Caco-2 (cell line): ENCODE measurements around the gene RASSF4. TPM values are rescaled to one million over a fixed set of nuclear protein-coding genes. Genes with fewer than 3 reads are reported as not detected.

Experiments
- BruUV-seq: library from RNA; stranded (reverse); fragments of 400-500 nt; replicated peaks from 2 replicates; lab custom pipeline; 2021; lab: Mats Ljungman, UMichigan
- CTCF ChIA-PET: fragments of 300-600 bp; sonication (Branson Sonifier 250); formaldehyde crosslinking; loops from one replicate; lab custom pipeline; 2022; ENCODE audit warnings: antibody characterized with exemption; lab: Charles Lee
- POLR2A ChIA-PET: fragments of 300-600 bp; sonication (Branson Sonifier 250); formaldehyde crosslinking; loops from one replicate; lab custom pipeline; 2022; ENCODE audit warnings: antibody characterized with exemption; lab: Charles Lee
- DNase-seq, 2 experiments: peaks; one replicate each; pipeline versions ENCODE4 v3.0.0 to v3.0.0-alpha.2; 2020 to 2022
- H3K27me3 ChIP-seq: replicated peaks from 2 replicates; pipeline ENCODE4 v1.6.0; 2011; ENCODE audit warnings: low read length; ENCODE audit not compliant: control insufficient read depth, insufficient read depth
- H3K36me3 ChIP-seq: 2 replicates; pipeline ENCODE4 v1.5.1; 2011; ENCODE audit warnings: low read length; ENCODE audit not compliant: control insufficient read depth, insufficient read depth
- H3K4me1 ChIP-seq: fragments of 250-450 bp; sonication (Bioruptor Pico); 2 replicates; pipeline ENCODE4 v1.5.1; 2020; ENCODE audit warnings: mild to moderate bottlenecking
- H3K4me3 ChIP-seq: 2 replicates; pipeline ENCODE4 v1.5.1; 2011; ENCODE audit warnings: low read depth, mild to moderate bottlenecking, control low read depth, low read length
- H3K9me3 ChIP-seq: fragments of 250-450 bp; sonication (Bioruptor Pico); 2 replicates; pipeline ENCODE4 v1.5.1; 2020; ENCODE audit warnings: mild to moderate bottlenecking, moderate library complexity
- H3K27ac Mint-ChIP-seq: one replicate; pipeline ENCODE4 v1.8.0; 2022; ENCODE audit warnings: mixed read lengths; ENCODE audit not compliant: unreplicated experiment
- H3K27me3 Mint-ChIP-seq: one replicate; pipeline ENCODE4 v1.8.0; 2022; ENCODE audit warnings: mixed read lengths; ENCODE audit not compliant: insufficient read depth, unreplicated experiment
- H3K36me3 Mint-ChIP-seq: one replicate; pipeline ENCODE4 v1.8.0; 2022; ENCODE audit warnings: mild to moderate bottlenecking, mixed read lengths; ENCODE audit not compliant: insufficient read depth, unreplicated experiment
- H3K4me1 Mint-ChIP-seq: one replicate; pipeline ENCODE4 v1.8.0; 2022; ENCODE audit warnings: low read depth, mixed read lengths; ENCODE audit not compliant: unreplicated experiment
- H3K4me3 Mint-ChIP-seq: one replicate; pipeline ENCODE4 v1.8.0; 2022; ENCODE audit warnings: mild to moderate bottlenecking, moderate library complexity, mixed read lengths; ENCODE audit not compliant: unreplicated experiment
- H3K9me3 Mint-ChIP-seq: one replicate; pipeline ENCODE4 v1.8.0; 2022; ENCODE audit warnings: mixed read lengths; ENCODE audit not compliant: unreplicated experiment
- intact Hi-C: fragments of 100-400 bp; cut with micrococcal nuclease; formaldehyde crosslinking; loops from one replicate; pipeline ENCODE4 v1.10.0; 2022; ENCODE audit not compliant: unreplicated experiment
- total RNA-seq: library from RNA; stranded (reverse); gene quantifications from 2 replicates; pipeline ENCODE4 v1.2.3, GENCODE V29; 2022
- TF ChIP-seq, protein P1 (sequence below), 2 experiments: fragments of 200-600 bp in 1 of 2; IDR thresholded peaks; 1 replicate in 1 of 2; 2 replicates in 1 of 2; pipeline versions ENCODE4 v1.5.1 to v1.8.0; 2011 to 2022; ENCODE audit warnings: antibody characterized with exemption in 1 of 2, control low read depth in 1 of 2, inconsistent platforms in 1 of 2, low read depth in 1 of 2, low read length in 1 of 2, mild to moderate bottlenecking in 1 of 2, moderate library complexity in 1 of 2; ENCODE audit not compliant: insufficient read depth in 1 of 2, severe bottlenecking in 1 of 2, unreplicated experiment in 1 of 2

RASSF4 gene
- total RNA-seq, 1 experiment from 2014 or later: 55.6 TPM

DNA sequence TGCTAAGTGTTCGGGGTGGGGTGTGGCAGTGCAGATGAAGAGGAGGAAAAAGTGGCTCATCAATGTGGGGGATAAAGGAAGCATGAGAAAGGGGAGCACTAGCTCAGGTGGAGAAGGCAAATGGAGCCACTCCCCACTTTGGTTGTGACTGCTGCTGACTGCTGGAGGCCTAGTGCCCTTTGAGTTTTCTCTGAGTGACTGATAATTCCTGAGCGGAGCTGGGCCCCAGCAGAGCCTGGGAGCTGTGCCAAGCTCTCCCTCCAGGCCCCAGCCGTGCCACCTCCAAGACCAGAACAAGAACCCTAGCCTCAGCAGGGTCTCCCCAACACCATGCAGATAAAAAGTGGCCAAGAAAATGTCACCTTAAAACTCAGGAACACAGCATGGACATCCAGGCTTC, 9.7 kb upstream of the RASSF4 start:
- Histone ChIP-seq H3K4me1 (peaks cover 54% of the 10 kb centered on the region), H3K4me3 (no peak overlapping the region), H3K27me3 (no peaks in the 10 kb centered on the region), H3K9me3 (no peaks in the 10 kb centered on the region), H3K36me3 (0 out of 2 replicates have a peak, but pooled peaks cover 4% of the 10 kb centered on the region)
- TF ChIP-seq, protein P1, sequence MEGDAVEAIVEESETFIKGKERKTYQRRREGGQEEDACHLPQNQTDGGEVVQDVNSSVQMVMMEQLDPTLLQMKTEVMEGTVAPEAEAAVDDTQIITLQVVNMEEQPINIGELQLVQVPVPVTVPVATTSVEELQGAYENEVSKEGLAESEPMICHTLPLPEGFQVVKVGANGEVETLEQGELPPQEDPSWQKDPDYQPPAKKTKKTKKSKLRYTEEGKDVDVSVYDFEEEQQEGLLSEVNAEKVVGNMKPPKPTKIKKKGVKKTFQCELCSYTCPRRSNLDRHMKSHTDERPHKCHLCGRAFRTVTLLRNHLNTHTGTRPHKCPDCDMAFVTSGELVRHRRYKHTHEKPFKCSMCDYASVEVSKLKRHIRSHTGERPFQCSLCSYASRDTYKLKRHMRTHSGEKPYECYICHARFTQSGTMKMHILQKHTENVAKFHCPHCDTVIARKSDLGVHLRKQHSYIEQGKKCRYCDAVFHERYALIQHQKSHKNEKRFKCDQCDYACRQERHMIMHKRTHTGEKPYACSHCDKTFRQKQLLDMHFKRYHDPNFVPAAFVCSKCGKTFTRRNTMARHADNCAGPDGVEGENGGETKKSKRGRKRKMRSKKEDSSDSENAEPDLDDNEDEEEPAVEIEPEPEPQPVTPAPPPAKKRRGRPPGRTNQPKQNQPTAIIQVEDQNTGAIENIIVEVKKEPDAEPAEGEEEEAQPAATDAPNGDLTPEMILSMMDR (IDR thresholded peaks at IDR 0.05; ENCODE audit: insufficient read depth in 1 of 2, low read depth in 1 of 2, low read length in 1 of 2, severe bottlenecking in 1 of 2, unreplicated experiment in 1 of 2): no peak
- ChIA-PET POLR2A (no interaction called here), CTCF (interaction anchor here (1.1 to 2.4 kb wide), 3 partner anchors 14 to 40 kb away, joined by 3 to 7 read pairs (median 3); no protein-coding TSS in a partner anchor)
- H3K9me3 Mint-ChIP-seq: peaks cover 14% of the 10 kb centered on the region
- no TSS peak for BruUV-seq
- peaks cover 11% of the 10 kb centered on the region for H3K36me3 Mint-ChIP-seq
- H3K4me1 Mint-ChIP-seq: peaks cover 48% of the 10 kb centered on the region
- intact Hi-C loops: no loop called here
- H3K27ac Mint-ChIP-seq: no peak overlapping the region
- no peak for DNase-seq
- H3K4me3 Mint-ChIP-seq: no peak overlapping the region
- H3K27me3 Mint-ChIP-seq: no peaks in the 10 kb centered on the region

DNA sequence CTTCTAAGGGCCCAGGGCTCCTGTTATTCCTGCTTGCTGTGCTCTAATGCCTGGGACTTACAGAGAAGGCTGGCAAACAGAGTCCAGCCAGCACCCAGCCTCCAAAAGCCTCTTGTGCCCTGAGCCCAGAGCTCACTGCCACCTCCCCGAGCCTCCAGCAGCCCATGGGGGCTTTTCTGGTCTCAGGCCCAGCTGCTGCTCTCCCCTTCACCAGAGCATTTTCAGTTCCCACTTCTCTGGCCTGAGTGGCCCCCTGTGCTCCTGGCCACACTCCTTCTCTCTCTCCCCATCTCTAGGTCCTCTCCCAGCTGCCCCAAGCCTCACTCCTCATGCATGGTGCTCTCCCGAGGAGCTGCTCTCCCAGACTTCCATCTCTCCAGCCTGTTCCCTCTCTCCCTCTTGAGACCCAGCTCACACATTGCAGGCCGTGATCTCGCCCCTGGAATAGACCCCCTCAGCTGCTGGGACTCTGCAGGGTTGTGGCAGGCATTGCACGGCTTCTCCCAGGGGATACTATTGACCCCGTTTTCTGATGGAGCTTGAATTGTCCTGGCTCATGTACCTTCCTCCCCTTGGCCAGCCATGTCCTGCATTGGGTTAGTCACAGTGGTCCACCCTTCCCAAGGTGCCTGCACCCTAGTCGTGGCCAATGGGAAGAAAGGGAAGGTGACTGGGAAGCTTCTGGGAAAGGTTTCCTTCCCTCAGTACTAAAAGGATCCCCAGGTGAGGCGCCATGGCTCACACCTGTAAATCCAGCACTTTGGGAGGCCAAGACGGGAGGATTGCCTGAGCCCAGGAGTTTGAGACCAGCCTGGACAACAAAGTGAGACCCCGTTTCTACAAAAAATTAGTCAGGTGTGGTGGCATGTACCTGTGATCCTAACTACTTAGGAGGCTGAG, 9.0 kb upstream of the RASSF4 start:
- Histone ChIP-seq H3K36me3 (0 out of 2 replicates have a peak, but pooled peaks cover 4% of the 10 kb centered on the region), H3K4me1 (peaks cover 54% of the 10 kb centered on the region), H3K27me3 (no peaks in the 10 kb centered on the region), H3K4me3 (no peak overlapping the region), H3K9me3 (no peaks in the 10 kb centered on the region)
- Mint-ChIP-seq H3K4me1 (peaks cover 50% of the 10 kb centered on the region), H3K27me3 (no peaks in the 10 kb centered on the region), H3K4me3 (no peak overlapping the region), H3K9me3 (peaks cover 8% of the 10 kb centered on the region), H3K27ac (peak overlapping the region; percentile 32), H3K36me3 (peaks cover 12% of the 10 kb centered on the region)
- POLR2A ChIA-PET: no interaction called here
- no peak for DNase-seq
- CTCF ChIA-PET: interaction anchor here (1.1 to 2.4 kb wide), 3 partner anchors 13 to 40 kb away, joined by 3 to 7 read pairs (median 3); no protein-coding TSS in a partner anchor
- intact Hi-C loops: no loop called here
- BruUV-seq: no TSS peak
- TF ChIP-seq, protein P1 (IDR thresholded peaks at IDR 0.05; ENCODE audit: insufficient read depth in 1 of 2, low read depth in 1 of 2, low read length in 1 of 2, severe bottlenecking in 1 of 2, unreplicated experiment in 1 of 2): no peak

DNA sequence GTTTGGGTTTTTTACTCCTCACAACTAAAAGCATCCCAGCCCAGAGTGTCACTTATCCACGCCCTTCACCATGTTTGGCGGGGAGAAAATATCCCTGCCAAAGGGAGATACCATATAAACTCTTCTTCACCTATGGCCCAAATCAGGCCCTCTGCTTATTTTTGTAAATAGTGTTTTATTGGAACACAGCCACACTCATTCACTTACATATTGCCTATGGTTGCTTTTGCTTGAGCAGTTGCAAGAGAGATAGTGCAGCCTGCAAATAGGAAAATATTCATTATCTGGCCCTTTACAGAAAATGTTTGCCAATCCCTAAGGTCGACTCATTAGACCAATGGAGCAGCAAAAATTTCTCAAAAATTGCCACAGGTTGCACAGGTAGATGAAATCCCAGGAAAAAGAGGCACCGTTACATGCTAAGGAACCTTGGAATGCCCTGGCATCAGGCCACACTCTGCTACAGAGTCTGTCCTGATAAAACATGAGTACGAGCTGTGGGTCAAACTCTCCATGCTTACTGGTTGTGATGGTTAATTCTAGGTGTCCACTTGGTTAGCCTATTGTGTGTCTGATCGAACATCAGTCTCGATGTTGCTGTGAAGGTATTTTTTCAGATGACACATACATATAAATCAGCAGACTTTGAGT, 7.9 kb upstream of the RASSF4 start:
- H3K27me3 ChIP-seq: no peaks in the 10 kb centered on the region
- Mint-ChIP-seq H3K27me3 (no peaks in the 10 kb centered on the region), H3K36me3 (peaks cover 20% of the 10 kb centered on the region), H3K4me1 (peaks cover 50% of the 10 kb centered on the region), H3K27ac (no peak overlapping the region), H3K9me3 (no peaks in the 10 kb centered on the region), H3K4me3 (no peak overlapping the region)
- peaks cover 54% of the 10 kb centered on the region for H3K4me1 ChIP-seq
- DNase-seq: no peak
- no TSS peak for BruUV-seq
- intact Hi-C loops: loop anchor here (1.0 kb wide), 3 partner anchors 11 to 39 kb away; no protein-coding TSS in a partner anchor
- ChIA-PET CTCF (interaction anchor here (1.5 kb wide), 1 partner anchor 19 kb away, joined by 8 read pairs; no protein-coding TSS in a partner anchor), POLR2A (interaction anchor here (1.9 kb wide), 1 partner anchor 27 kb away, joined by 10 read pairs; the partner anchor contains the start of gene DEPP1)
- TF ChIP-seq, protein P1 (IDR thresholded peaks at IDR 0.05; ENCODE audit: insufficient read depth in 1 of 2, low read depth in 1 of 2, low read length in 1 of 2, severe bottlenecking in 1 of 2, unreplicated experiment in 1 of 2): no peak
- H3K4me3 ChIP-seq: no peak overlapping the region
- no peaks in the 10 kb centered on the region for H3K9me3 ChIP-seq
- H3K36me3 ChIP-seq: 0 out of 2 replicates have a peak, but pooled peaks cover 4% of the 10 kb centered on the region
